K562 (cell line): ENCODE measurements around the gene RAD50. TPM values are rescaled to one million over a fixed set of nuclear protein-coding genes. Genes with fewer than 3 reads are reported as not detected.

Experiments used
- ATAC-seq: fragments of 200-7000 bp; cut with Tn5 transposase; 3 replicates; pipeline ENCODE4 v1.9.1; 2020; ENCODE audit warnings: moderate library complexity
- BruUV-seq: library from RNA; stranded (reverse); fragments of 400-500 nt; replicated peaks from 2 replicates; lab custom pipeline; 2021; lab: Mats Ljungman, UMichigan
- CTCF ChIA-PET: fragments of 300-600 bp; formaldehyde crosslinking; extraction: SDS; loops from one replicate; lab custom pipeline; 2021; ENCODE audit warnings: low intra/inter-chr PET ratio; lab: Yijun Ruan, JAX
- POLR2A ChIA-PET: fragments of 300-600, 350-650 bp; sonication (Branson Sonifier 250); formaldehyde crosslinking; extraction: SDS; loops from one replicate; lab custom pipeline; 2021; ENCODE audit warnings: antibody characterized with exemption, inconsistent platforms; lab: Yijun Ruan, JAX
- DNase-seq, 4 experiments: peaks; one replicate each; pipeline versions ENCODE4 v3.0.0 to v3.0.0-alpha.2; 2011 to 2018; ENCODE audit warnings: low spot score in 3 of 4, mixed read lengths in 3 of 4; ENCODE audit errors: extremely low read depth in 1 of 4
- FAIRE-seq: peaks from 2 replicates; lab custom pipeline; 2011; peaks lifted over from hg19 to GRCh38; lab: Jason Lieb, UNC
- H2AFZ ChIP-seq: 2 replicates; pipeline ENCODE4 v1.6.0; 2011; ENCODE audit warnings: low read depth, low read length, control low read depth, inconsistent platforms
- H3K27ac ChIP-seq: fragments of 200-600 bp; 3 replicates; pipeline ENCODE4 v1.8.0; 2011; ENCODE audit warnings: low read depth, mild to moderate bottlenecking, control low read depth, inconsistent platforms, low read length, moderate library complexity, mixed read lengths; ENCODE audit errors: extremely low read depth
- H3K27me3 ChIP-seq, 2 experiments: fragments of 300-600 bp in 1 of 2; 2 replicates in 1 of 2; 3 replicates in 1 of 2; pipeline versions ENCODE4 v1.6.0 to v1.8.0; 2011; ENCODE audit warnings: inconsistent platforms in 2 of 2, low read length in 2 of 2, mild to moderate bottlenecking in 1 of 2, mixed read lengths in 1 of 2, moderate library complexity in 1 of 2; ENCODE audit not compliant: control insufficient read depth in 2 of 2, insufficient read depth in 2 of 2
- H3K36me3 ChIP-seq: fragments of 300-600 bp; 3 replicates; pipeline ENCODE4 v1.8.0; 2011; ENCODE audit warnings: mild to moderate bottlenecking, low read length, inconsistent platforms; ENCODE audit not compliant: control insufficient read depth, insufficient read depth
- H3K4me1 ChIP-seq, 2 experiments: fragments of 200-600 bp in 1 of 2; replicated peaks in 1 of 2; 2 replicates in 1 of 2; 3 replicates in 1 of 2; pipeline versions ENCODE4 v1.5.1 to v1.8.0; 2011; ENCODE audit warnings: inconsistent platforms in 2 of 2, low read length in 2 of 2, mild to moderate bottlenecking in 1 of 2, mixed read lengths in 1 of 2, moderate library complexity in 1 of 2; ENCODE audit not compliant: control insufficient read depth in 2 of 2, insufficient read depth in 2 of 2
- H3K4me2 ChIP-seq: 2 replicates; pipeline ENCODE4 v1.6.1; 2011; ENCODE audit warnings: low read length, control low read depth, inconsistent platforms, mixed read lengths; ENCODE audit not compliant: insufficient read depth
- H3K4me3 ChIP-seq: fragments of 200-600 bp; sonication (generic), shearing (Covaris generic); 2 replicates; pipeline ENCODE4 v1.5.1; 2016; ENCODE audit warnings: control low read depth, inconsistent platforms
- H3K79me2 ChIP-seq: fragments of 200-600 bp; 3 replicates; pipeline ENCODE4 v1.8.0; 2011; ENCODE audit warnings: low read length, inconsistent platforms; ENCODE audit not compliant: control insufficient read depth, insufficient read depth
- H3K9ac ChIP-seq, 2 experiments: 2 replicates each; pipeline versions ENCODE4 v1.6.0 to v1.6.1; 2011; ENCODE audit warnings: low read depth in 2 of 2, low read length in 2 of 2, control low read depth in 1 of 2, inconsistent platforms in 1 of 2, mild to moderate bottlenecking in 1 of 2, mixed read lengths in 1 of 2; ENCODE audit not compliant: insufficient read depth in 1 of 2
- H3K9me1 ChIP-seq: one replicate; pipeline ENCODE4 v1.6.0; 2011; ENCODE audit warnings: inconsistent platforms, mild to moderate bottlenecking, low read length, moderate library complexity; ENCODE audit not compliant: control insufficient read depth, insufficient read depth
- H3K9me3 ChIP-seq: replicated peaks from 2 replicates; pipeline ENCODE4 v1.5.1; 2011; ENCODE audit warnings: low read depth, low read length, inconsistent platforms; ENCODE audit not compliant: control insufficient read depth, insufficient read depth
- H4K20me1 ChIP-seq: replicated peaks from 2 replicates; pipeline ENCODE4 v1.6.1; 2011; ENCODE audit warnings: low read length, inconsistent platforms, mixed read lengths; ENCODE audit not compliant: control insufficient read depth, insufficient read depth
- ATF1 ChIP-seq, 2 experiments: fragments of 450-650 bp in 1 of 2; IDR thresholded peaks; 2 replicates each; pipeline ENCODE4 v1.6.1; 2016; ENCODE audit warnings: missing compliant biosample characterization in 1 of 2, missing genetic modification characterization in 1 of 2
- BHLHE40 ChIP-seq: IDR thresholded peaks from 2 replicates; pipeline ENCODE4 v1.6.1; 2011; ENCODE audit warnings: low read length, improper control_type of control experiment
- FOXJ3 ChIP-seq: sonication (generic); formaldehyde crosslinking; IDR thresholded peaks from 2 replicates; pipeline ENCODE4 v1.4.0; 2020; ENCODE audit warnings: mild to moderate bottlenecking, missing genetic modification reagents
- GABPB1 ChIP-seq: sonication (generic); formaldehyde crosslinking; IDR thresholded peaks from 2 replicates; pipeline ENCODE4 v1.8.0; 2022; ENCODE audit warnings: mild to moderate bottlenecking, missing genetic modification reagents
- ILK ChIP-seq: fragments of 450-650 bp; IDR thresholded peaks from 2 replicates; pipeline ENCODE4 v1.6.1; 2016; ENCODE audit warnings: missing genetic modification characterization, low read depth, mild to moderate bottlenecking, missing compliant biosample characterization, moderate library complexity, borderline replicate concordance
- JUNB ChIP-seq: fragments of 450-650 bp; formaldehyde crosslinking; conservative IDR thresholded peaks from 2 replicates; pipeline ENCODE4 v1.4.0; 2020; ENCODE audit warnings: mild to moderate bottlenecking
- LARP7 ChIP-seq: fragments of 450-650 bp; IDR thresholded peaks from 2 replicates; pipeline ENCODE4 v1.6.1; 2016
- NKRF ChIP-seq: fragments of 450-650 bp; IDR thresholded peaks from 2 replicates; pipeline ENCODE4 v1.6.1; 2016; ENCODE audit warnings: borderline replicate concordance
- RBFOX2 ChIP-seq: fragments of 200-400 bp; formaldehyde crosslinking; IDR thresholded peaks from 2 replicates; pipeline ENCODE4 v1.6.1; 2017; ENCODE audit warnings: low read depth, mild to moderate bottlenecking, low read length, moderate library complexity
- SIN3A ChIP-seq, 2 experiments: fragments of 150-350 bp in 1 of 2; IDR thresholded peaks; 2 replicates each; pipeline ENCODE4 v1.6.1; 2011 to 2016; ENCODE audit warnings: borderline replicate concordance in 2 of 2, low read depth in 2 of 2, low read length in 2 of 2, mild to moderate bottlenecking in 2 of 2, moderate library complexity in 2 of 2; ENCODE audit not compliant: control insufficient read depth in 1 of 2
- XRCC4 ChIP-seq: IDR thresholded peaks from one replicate; pipeline ENCODE4 v1.6.1; 2011; ENCODE audit not compliant: insufficient read depth, insufficient read length; ENCODE audit errors: extremely low read depth
- WGBS: fragments of 100-300 bp; shearing (Covaris generic); methylation state at CpG from one replicate; pipeline ENCODE4 v1.1.6; 2016; ENCODE audit warnings: low coverage, mixed read lengths; ENCODE audit not compliant: insufficient coverage; ENCODE audit errors: missing lambda C conversion rate; 5-methylcytosine and 5-hydroxymethylcytosine counted together
- in situ Hi-C: fragments of 300-500 bp; cut with MboI; formaldehyde crosslinking; loops from 4 replicates; pipeline ENCODE4 v1.15.0; 2018; ENCODE audit warnings: inconsistent platforms, mixed read lengths
- intact Hi-C: fragments of 100-400 bp; cut with micrococcal nuclease; formaldehyde crosslinking; loops from 2 replicates; pipeline ENCODE4 v1.14.2; 2022
- polyA plus RNA-seq, 8 experiments: library from polyadenylated mRNA; depleted of rRNA in 4 of 8; stranded (reverse) in 5 of 8; unstranded in 3 of 8; fragments of >200 nt; fragmentation: Nextera tagmentation in 2 of 8; fragmentation: Illumina TruSeq in 1 of 8; extraction: Ambion mirVana in 2 of 8; extraction: Trizol in 1 of 8; gene quantifications; 2 replicates each; pipeline versions ENCODE4 v1.2.1 to v1.2.3, GENCODE V29; 2011 to 2014; ENCODE audit warnings: inconsistent platforms in 1 of 8, missing spikeins in 1 of 8
- total RNA-seq, 7 experiments: library from RNA; depleted of rRNA in 6 of 7; stranded (reverse); fragments of >200 nt in 6 of 7; fragmentation: Illumina TruSeq in 2 of 7; extraction: Trizol in 2 of 7; gene quantifications; 2 replicates each; pipeline versions ENCODE4 v1.2.1 to v1.2.3, GENCODE V29; 2011 to 2021; ENCODE audit warnings: low replicate concordance in 1 of 7
- TF ChIP-seq, protein P1 (sequence below): IDR thresholded peaks from 2 replicates; pipeline ENCODE4 v1.6.1; 2011; ENCODE audit not compliant: insufficient read length; ENCODE audit errors: extremely low read depth
- TF ChIP-seq, protein P2 (sequence below): sonication (generic); formaldehyde crosslinking; IDR thresholded peaks from 2 replicates; pipeline ENCODE4 v1.8.1; 2022; ENCODE audit warnings: missing genetic modification reagents
- TF ChIP-seq, protein P3 (sequence below): fragments of 200-800 bp; sonication (Bioruptor generic); IDR thresholded peaks from 2 replicates; pipeline ENCODE4 v1.6.1; 2017; ENCODE audit warnings: missing genetic modification characterization, missing compliant biosample characterization
- TF ChIP-seq, protein P4 (sequence below), 2 experiments: fragments of 450-650 bp in 1 of 2; sonication (generic) in 1 of 2; formaldehyde crosslinking in 1 of 2; IDR thresholded peaks in 1 of 2; conservative IDR thresholded peaks in 1 of 2; 2 replicates each; pipeline versions ENCODE4 v1.6.1 to v1.8.1; 2016 to 2023; ENCODE audit warnings: mild to moderate bottlenecking in 2 of 2, moderate library complexity in 2 of 2, inconsistent platforms in 1 of 2, missing genetic modification reagents in 1 of 2

RAD50 gene
- total and polyA plus RNA-seq, 9 of the 15 experiments (the other 6 are each of a cell fraction or from before 2014, with no cell fraction given): 15.3 to 74.2 (median 44.1) TPM

DNA sequence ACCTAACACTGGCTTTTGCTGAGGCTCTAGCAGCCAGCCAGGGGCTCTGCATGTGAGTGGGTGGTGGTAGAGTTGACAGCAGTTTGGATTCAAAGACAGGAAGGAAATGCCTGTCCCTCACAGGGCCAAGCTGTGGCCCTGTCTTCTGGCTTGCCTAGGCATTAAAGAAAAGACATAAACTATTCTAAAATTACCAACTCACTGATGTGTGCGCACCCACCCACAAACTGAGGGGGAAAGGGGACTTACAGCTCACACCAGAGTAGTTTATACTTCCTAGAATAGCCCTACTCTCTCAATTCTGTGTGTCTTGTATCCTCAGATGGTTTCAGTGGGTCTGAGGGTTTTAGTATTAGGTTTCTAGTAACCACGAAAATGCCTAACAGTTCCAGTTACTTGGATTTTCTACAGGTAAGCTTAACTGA lies 82.9 kb downstream of the RAD50 start:
- in situ Hi-C loops (no loop called here), intact Hi-C loops (no loop called here)
- FAIRE-seq (no peak), DNase-seq (no peak), ATAC-seq (no peak)
- ChIA-PET CTCF (no interaction called here), POLR2A (interaction anchor here (2.1 kb wide), 1 partner anchor 10 kb away, joined by 8 read pairs; no protein-coding TSS in a partner anchor)
- no TSS peak for BruUV-seq
- Histone ChIP-seq H3K79me2 (no peaks in the 10 kb centered on the region), H3K9me3 (no peaks in the 10 kb centered on the region), H3K4me2 (no peak overlapping the region), H3K4me3 (no peak overlapping the region), H3K27me3 (no peaks in the 10 kb centered on the region), H3K9ac (no peak overlapping the region), H3K9me1 (no peaks in the 10 kb centered on the region), H3K36me3 (peaks cover 80% of the 10 kb centered on the region), H3K27ac (no peak overlapping the region), H2AFZ (no peak overlapping the region), H3K4me1 (no peaks in the 10 kb centered on the region), H4K20me1 (no peaks in the 10 kb centered on the region)
- 59% methylated on average over 2 of the region's 2 CpGs for WGBS
- TF ChIP-seq RBFOX2 (no peak), GABPB1 (CRISPR knock-in tag) (no peak), LARP7 (no peak), ATF1 (CRISPR knock-in tag; IDR thresholded peaks at IDR 0.05) (no peak), ATF1 (tag; IDR thresholded peaks at IDR 0.05) (no peak), ILK (tag) (no peak), XRCC4 (no peak), JUNB (CRISPR knock-in tag) (no peak), SIN3A (IDR thresholded peaks at IDR 0.05; ENCODE audit: borderline replicate concordance in 2 of 2, control insufficient read depth in 1 of 2, low read depth in 2 of 2, low read length in 2 of 2) (no peak), NKRF (no peak), FOXJ3 (no peak), BHLHE40 (no peak)
- TF ChIP-seq, protein P1, sequence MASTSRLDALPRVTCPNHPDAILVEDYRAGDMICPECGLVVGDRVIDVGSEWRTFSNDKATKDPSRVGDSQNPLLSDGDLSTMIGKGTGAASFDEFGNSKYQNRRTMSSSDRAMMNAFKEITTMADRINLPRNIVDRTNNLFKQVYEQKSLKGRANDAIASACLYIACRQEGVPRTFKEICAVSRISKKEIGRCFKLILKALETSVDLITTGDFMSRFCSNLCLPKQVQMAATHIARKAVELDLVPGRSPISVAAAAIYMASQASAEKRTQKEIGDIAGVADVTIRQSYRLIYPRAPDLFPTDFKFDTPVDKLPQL: no peak
- TF ChIP-seq, protein P2, sequence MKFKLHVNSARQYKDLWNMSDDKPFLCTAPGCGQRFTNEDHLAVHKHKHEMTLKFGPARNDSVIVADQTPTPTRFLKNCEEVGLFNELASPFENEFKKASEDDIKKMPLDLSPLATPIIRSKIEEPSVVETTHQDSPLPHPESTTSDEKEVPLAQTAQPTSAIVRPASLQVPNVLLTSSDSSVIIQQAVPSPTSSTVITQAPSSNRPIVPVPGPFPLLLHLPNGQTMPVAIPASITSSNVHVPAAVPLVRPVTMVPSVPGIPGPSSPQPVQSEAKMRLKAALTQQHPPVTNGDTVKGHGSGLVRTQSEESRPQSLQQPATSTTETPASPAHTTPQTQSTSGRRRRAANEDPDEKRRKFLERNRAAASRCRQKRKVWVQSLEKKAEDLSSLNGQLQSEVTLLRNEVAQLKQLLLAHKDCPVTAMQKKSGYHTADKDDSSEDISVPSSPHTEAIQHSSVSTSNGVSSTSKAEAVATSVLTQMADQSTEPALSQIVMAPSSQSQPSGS (CRISPR knock-in tag): no peak
- TF ChIP-seq, protein P3, sequence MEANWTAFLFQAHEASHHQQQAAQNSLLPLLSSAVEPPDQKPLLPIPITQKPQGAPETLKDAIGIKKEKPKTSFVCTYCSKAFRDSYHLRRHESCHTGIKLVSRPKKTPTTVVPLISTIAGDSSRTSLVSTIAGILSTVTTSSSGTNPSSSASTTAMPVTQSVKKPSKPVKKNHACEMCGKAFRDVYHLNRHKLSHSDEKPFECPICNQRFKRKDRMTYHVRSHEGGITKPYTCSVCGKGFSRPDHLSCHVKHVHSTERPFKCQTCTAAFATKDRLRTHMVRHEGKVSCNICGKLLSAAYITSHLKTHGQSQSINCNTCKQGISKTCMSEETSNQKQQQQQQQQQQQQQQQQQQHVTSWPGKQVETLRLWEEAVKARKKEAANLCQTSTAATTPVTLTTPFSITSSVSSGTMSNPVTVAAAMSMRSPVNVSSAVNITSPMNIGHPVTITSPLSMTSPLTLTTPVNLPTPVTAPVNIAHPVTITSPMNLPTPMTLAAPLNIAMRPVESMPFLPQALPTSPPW (CRISPR knock-in tag): no peak
- TF ChIP-seq, protein P4, sequence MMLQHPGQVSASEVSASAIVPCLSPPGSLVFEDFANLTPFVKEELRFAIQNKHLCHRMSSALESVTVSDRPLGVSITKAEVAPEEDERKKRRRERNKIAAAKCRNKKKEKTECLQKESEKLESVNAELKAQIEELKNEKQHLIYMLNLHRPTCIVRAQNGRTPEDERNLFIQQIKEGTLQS (IDR thresholded peaks at IDR 0.05): no peak
- TF ChIP-seq, protein P4 (CRISPR knock-in tag; conservative IDR thresholded peaks at IDR 0.05): no peak
